ENCODE measurements around the gene UGT2A3.
"Not testable (repeated sequence)": the region's sequence is repeated elsewhere in the genome, so short reads cannot be mapped to it uniquely, and the experiment has no call there.

UGT2A3 gene

DNA sequence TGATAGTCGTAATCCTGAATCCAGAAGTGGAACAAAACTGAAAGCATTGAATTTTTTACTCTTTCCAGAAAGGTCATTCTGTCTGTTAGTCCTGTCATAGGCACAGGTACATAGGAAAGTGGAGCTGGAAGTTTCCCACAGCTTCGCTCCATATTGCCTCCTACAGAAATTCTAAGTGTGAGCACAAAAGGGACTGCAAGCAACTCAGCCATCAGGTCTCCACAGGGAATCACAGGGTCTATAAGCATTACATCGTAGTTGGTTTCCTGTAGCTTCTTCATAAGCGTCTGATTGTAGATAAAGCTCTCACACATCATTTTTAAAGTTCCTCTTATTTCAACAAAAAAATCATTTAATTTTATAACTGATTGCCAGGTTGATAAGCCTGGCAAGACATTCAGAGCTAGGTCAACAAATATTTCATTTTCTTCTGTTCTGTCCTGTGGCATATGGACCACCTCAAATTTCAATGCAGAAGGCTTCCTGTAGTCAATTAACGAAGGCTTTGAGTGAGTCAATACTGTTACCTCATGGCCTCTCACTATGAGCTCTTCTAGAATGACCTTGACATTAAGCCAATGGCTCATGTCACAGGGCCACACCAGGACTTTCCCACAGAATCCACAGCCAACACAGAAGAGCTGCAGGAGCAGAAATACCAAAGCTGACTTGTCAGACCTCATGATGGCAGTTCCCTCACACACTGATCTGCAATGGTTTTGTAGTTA lies at the start of gene UGT2A3:
UGT2A3 (minus strand) TSS at position 727 of the 728 bp plus-strand sequence; CDS start at position 683, 44 bp downstream.
- no peak for DNase-seq

GRCh38 chr4:68997040-68997439 lies 45.4 kb upstream of the UGT2A3 start:
- no peak for DNase-seq

DNA sequence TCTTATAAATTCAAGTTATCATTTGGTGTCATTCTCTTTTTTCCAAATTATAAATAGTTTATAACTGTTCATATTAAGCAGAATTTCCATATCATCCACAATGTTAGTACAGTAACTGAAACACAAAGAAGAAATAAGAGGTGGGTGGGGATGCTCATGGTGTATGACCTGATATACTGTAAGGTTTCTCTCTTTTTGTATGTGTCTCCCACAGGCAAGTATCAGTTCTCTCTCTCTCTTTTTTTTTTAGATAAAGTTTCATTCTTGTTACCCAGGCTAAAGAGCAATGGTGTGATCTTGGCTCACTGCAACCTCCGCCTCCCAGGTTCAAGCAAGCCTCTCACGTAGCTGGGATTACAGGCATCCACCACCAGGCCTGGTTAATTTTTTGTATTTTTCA lies 43.7 kb upstream of the UGT2A3 start:
- DNase-seq, result no peak

- DNase-seq, result no peak
Measured at GRCh38 chr4:68987007-68987406, 35.4 kb upstream of the UGT2A3 start.

DNA sequence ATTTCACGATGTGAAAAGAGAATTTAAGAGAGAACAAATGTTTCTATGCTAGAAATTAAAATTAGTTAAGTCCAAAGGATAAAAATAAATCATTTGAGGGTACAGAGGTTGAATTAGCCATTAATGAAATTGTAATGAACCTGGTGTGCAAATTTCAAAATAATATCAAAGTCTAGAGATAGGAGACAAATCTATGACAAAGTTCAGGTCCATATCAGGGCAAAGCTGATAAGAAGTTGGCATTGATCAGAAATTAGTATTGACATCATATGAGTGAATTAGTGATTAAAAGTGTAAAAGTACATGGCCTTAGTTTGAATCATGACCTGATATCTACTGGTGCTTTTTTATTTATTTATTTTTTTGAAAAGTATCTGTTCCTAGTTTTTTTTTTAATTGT lies 33.8 kb upstream of the UGT2A3 start:
- DNase-seq, result no peak

DNA sequence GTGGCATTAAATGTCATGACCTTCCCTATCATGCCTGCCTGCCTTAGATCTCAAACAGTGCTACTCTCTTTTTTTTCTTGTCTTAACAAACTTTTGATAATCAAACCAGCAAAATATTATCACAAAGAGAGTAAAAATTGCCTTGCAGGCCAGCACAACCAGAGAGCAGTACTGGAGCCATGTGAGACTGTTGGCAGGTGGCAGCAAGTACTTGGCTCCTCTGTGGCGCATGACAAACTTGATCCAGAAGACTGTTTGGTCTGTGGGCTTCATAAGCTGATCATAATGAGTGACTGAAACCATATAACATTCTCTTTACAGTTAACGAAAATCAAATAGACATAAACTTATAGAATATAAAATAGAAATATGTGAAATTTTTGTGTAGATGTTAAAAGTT lies 33.3 kb upstream of the UGT2A3 start:
- DNase-seq, result no peak

GRCh38 chr4:68963374-68963773 lies 11.8 kb upstream of the UGT2A3 start:
- no peak for DNase-seq

GRCh38 chr4:68962868-68963267 lies 11.3 kb upstream of the UGT2A3 start:
- no peak for DNase-seq

GRCh38 chr4:68960294-68961163 lies 8.9 kb upstream of the UGT2A3 start:
- no peak for DNase-seq

DNA sequence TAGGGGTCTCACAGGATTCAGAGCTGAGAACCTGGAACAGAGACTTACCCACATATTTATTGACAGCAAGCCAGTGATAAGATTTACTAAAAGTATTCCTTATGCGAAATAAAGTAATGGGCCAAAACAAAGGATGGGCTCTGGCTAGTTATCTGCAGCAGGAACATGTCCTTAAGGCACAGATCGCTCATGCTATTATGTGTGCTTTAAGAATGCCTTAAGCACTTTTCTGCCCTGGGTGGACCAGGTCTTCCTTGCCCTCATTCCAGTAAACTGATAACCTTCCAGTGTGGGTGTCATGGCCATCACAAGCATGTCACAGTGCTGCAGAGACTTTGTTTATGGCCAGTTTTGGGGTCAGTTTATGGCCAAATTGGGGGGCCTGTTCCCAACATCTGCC lies 7.5 kb upstream of the UGT2A3 start:
- DNase-seq, result not testable (repeated sequence)

DNA sequence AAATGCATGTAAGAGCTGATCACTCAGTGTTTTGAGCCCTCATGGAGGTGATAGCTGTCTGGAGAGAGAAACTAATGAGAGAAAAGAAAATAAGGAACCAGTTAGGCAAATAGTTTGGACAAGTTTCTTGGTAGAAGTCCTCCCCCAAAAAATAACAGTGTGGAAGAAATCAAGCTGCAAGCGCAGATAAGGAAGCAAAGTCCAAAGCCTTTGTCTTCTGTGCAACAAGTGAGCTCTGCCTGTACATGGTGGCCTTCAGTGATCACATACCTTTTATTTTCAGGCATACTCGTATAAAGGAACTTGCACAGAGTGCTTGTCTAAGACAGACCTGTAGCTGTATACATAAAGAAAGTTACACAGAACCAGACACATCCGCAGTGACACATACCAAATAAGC lies 2.5 kb upstream of the UGT2A3 start:
- no peak for DNase-seq

- DNase-seq, result no peak
Measured at GRCh38 chr4:68953056-68953596, 1.5 kb upstream of the UGT2A3 start.

DNA sequence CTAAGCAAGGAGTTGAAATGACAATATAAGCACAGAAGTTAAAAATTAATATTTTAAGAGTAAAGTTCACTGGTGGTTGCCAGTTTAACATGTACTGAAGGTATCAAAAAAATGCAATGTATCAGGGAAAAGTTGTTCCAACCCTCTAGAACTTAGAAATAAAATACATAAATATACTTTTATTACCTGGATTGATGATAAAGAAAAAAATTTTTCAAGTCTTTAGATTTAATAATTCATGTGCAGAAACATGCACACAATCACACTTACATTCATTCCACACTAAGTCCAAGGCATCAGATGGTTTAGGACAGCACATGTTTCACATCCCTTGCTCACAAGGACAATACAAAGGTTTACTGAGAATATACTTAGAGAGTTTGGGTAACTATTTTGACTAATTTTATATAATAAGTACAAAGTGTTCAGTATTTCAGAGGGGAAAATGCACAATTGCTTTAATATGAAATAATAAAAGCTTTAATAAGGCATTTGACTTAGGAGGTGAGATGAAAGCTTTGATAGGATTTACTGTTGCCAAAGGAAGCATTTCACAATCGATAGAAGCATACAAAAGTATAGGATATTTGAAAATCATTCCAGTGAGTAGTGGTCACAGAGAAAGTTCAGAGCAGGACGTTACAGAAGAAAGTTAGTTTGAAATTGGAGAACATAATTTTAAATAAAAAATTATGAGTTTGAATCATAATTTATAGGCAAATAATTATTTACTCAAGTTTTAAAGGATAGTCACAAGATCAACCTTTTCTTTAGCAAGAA lies 392 bp upstream of the UGT2A3 start:
- no peak for DNase-seq

DNA sequence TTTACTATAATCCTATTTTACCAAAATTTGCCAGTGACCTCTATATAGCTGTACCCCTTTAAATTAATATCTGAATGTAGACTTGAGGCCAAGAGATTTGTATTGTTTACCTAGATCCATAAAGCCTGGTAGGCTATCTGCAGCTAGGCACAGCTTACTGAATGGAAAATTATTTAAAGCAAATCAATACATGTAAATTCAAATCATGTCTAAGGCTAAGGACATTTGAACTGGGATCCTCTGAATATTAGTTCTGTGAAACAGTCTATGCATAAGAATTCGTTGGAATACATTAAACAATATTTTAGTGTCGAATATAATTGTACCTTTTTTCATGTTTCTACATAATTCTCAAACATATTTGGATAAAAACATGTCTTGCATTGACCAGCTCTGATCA lies 1.6 kb downstream of the UGT2A3 start:
- DNase-seq, result no peak

DNA sequence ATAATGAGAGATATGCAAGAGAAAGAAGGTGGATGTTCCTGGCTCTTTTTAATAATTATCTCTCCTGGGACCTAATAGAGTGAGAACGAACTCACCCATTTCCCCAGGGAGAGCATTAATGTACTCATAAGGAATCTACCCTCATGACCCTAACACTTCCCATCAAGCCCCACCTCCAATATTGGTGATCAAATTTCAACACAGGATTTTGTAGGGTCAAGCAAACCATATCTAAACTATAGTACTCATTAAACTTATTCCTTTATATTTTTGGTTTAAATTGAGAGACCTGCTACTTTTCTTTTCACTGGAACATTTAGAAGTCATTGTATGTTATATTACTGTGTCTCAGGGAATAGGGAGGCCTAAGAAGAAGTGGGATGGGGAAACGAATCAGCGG lies 2.6 kb downstream of the UGT2A3 start:
- no peak for DNase-seq

- no peak for DNase-seq
Measured at GRCh38 chr4:68948044-68948743, 3.4 kb downstream of the UGT2A3 start.

DNA sequence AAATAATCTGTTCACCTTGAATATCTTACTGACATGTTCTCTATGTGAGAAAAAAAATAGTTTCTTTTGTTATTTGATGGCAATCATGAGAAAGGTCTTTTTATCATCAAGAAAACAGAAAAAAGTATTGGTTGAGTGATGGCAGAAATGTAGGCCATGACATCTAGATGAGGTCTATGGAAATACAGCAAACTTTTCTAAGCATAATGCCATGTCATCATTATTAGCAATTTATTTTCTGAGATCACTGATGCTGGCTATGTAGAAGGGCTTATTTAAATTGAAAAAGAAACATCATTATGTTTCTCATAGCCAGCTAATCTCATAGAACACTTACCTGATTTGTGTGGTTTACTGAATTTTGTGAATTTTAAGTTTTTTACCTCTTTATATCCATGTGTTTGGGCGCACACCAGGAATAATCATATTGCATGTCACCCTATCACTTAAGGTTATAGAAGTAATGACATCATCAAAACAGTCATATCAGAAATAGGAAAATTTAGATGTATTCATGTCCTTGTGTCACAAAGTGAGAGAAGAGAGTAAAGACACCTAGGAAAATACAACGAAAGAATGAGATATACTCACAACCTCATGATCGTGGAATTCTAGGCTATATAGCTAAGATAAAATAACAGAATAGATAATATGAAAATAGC lies 22.4 kb downstream of the UGT2A3 start:
- no peak for DNase-seq

- DNase-seq, result no peak
Measured at GRCh38 chr4:68927165-68927564, 24.4 kb downstream of the UGT2A3 start.

- DNase-seq, result not testable (repeated sequence)
Measured at GRCh38 chr4:68922202-68922601, 29.4 kb downstream of the UGT2A3 start.

DNA sequence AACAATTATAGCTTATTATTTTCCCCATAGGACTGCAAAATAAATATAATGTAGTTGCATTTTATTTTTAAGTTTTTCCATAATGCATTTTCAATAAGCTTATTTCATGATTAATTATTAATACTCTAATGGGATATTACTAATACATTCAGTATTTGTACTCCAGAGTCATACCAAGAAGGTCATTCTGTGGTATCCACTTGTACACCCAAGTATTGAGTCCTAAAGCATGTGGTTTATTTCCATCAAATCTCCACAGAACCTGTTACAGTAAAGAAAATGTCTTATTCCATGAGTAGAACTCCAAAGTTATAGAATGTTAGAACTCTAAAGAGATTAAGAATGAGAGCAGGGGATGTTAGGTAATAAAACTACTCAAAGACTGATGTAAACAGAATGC lies 30.6 kb downstream of the UGT2A3 start:
- no peak for DNase-seq

GRCh38 chr4:68917016-68917415 lies 34.6 kb downstream of the UGT2A3 start:
- DNase-seq, result no peak

DNA sequence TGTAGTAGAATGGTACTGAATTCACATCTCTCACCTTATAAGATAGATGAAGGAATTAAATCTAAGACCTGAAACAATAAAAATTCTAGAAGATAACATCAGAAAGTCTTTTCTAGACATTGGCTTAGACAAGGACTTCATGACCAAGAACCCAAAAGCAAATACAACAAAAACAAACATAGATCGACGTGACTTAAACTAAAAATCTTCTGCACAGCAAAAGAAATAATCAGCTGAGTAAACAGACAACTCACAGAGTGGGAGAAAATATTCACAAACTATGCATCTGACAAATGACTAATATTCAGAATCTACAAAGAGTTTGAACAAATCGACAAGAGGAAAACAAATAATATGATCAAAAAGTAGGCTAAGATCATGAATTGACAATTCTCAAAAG lies 38.8 kb downstream of the UGT2A3 start:
- DNase-seq, result no peak

All from DMS153 (cell line).